K562 (cell line): ENCODE results near the gene DRC3. TPM values are rescaled to one million over a fixed set of nuclear protein-coding genes. Genes with fewer than 3 reads are reported as not detected.

Experiments
- ATAC-seq: fragments of 200-7000 bp; cut with Tn5 transposase; 3 replicates; pipeline ENCODE4 v1.9.1; 2020; ENCODE audit warnings: moderate library complexity
- BruUV-seq: library from RNA; stranded (reverse); fragments of 400-500 nt; replicated peaks from 2 replicates; lab custom pipeline; 2021; lab: Mats Ljungman, UMichigan
- CTCF ChIA-PET: fragments of 300-600 bp; formaldehyde crosslinking; extraction: SDS; loops from one replicate; lab custom pipeline; 2021; ENCODE audit warnings: low intra/inter-chr PET ratio; lab: Yijun Ruan, JAX
- POLR2A ChIA-PET: fragments of 300-600, 350-650 bp; sonication (Branson Sonifier 250); formaldehyde crosslinking; extraction: SDS; loops from one replicate; lab custom pipeline; 2021; ENCODE audit warnings: antibody characterized with exemption, inconsistent platforms; lab: Yijun Ruan, JAX
- DNase-seq, 4 experiments: peaks; one replicate each; pipeline versions ENCODE4 v3.0.0 to v3.0.0-alpha.2; 2011 to 2018; ENCODE audit warnings: low spot score in 3 of 4, mixed read lengths in 3 of 4; ENCODE audit errors: extremely low read depth in 1 of 4
- FAIRE-seq: peaks from 2 replicates; lab custom pipeline; 2011; peaks lifted over from hg19 to GRCh38; lab: Jason Lieb, UNC
- H2AFZ ChIP-seq: 2 replicates; pipeline ENCODE4 v1.6.0; 2011; ENCODE audit warnings: low read depth, low read length, control low read depth, inconsistent platforms
- H3K27ac ChIP-seq: fragments of 200-600 bp; 3 replicates; pipeline ENCODE4 v1.8.0; 2011; ENCODE audit warnings: low read depth, mild to moderate bottlenecking, control low read depth, inconsistent platforms, low read length, moderate library complexity, mixed read lengths; ENCODE audit errors: extremely low read depth
- H3K27me3 ChIP-seq, 2 experiments: fragments of 300-600 bp in 1 of 2; 2 replicates in 1 of 2; 3 replicates in 1 of 2; pipeline versions ENCODE4 v1.6.0 to v1.8.0; 2011; ENCODE audit warnings: inconsistent platforms in 2 of 2, low read length in 2 of 2, mild to moderate bottlenecking in 1 of 2, mixed read lengths in 1 of 2, moderate library complexity in 1 of 2; ENCODE audit not compliant: control insufficient read depth in 2 of 2, insufficient read depth in 2 of 2
- H3K36me3 ChIP-seq: fragments of 300-600 bp; 3 replicates; pipeline ENCODE4 v1.8.0; 2011; ENCODE audit warnings: mild to moderate bottlenecking, low read length, inconsistent platforms; ENCODE audit not compliant: control insufficient read depth, insufficient read depth
- H3K4me1 ChIP-seq, 2 experiments: fragments of 200-600 bp in 1 of 2; replicated peaks in 1 of 2; 2 replicates in 1 of 2; 3 replicates in 1 of 2; pipeline versions ENCODE4 v1.5.1 to v1.8.0; 2011; ENCODE audit warnings: inconsistent platforms in 2 of 2, low read length in 2 of 2, mild to moderate bottlenecking in 1 of 2, mixed read lengths in 1 of 2, moderate library complexity in 1 of 2; ENCODE audit not compliant: control insufficient read depth in 2 of 2, insufficient read depth in 2 of 2
- H3K4me2 ChIP-seq: 2 replicates; pipeline ENCODE4 v1.6.1; 2011; ENCODE audit warnings: low read length, control low read depth, inconsistent platforms, mixed read lengths; ENCODE audit not compliant: insufficient read depth
- H3K4me3 ChIP-seq: fragments of 200-600 bp; sonication (generic), shearing (Covaris generic); 2 replicates; pipeline ENCODE4 v1.5.1; 2016; ENCODE audit warnings: control low read depth, inconsistent platforms
- H3K79me2 ChIP-seq: fragments of 200-600 bp; 3 replicates; pipeline ENCODE4 v1.8.0; 2011; ENCODE audit warnings: low read length, inconsistent platforms; ENCODE audit not compliant: control insufficient read depth, insufficient read depth
- H3K9ac ChIP-seq, 2 experiments: 2 replicates each; pipeline versions ENCODE4 v1.6.0 to v1.6.1; 2011; ENCODE audit warnings: low read depth in 2 of 2, low read length in 2 of 2, control low read depth in 1 of 2, inconsistent platforms in 1 of 2, mild to moderate bottlenecking in 1 of 2, mixed read lengths in 1 of 2; ENCODE audit not compliant: insufficient read depth in 1 of 2
- H3K9me1 ChIP-seq: one replicate; pipeline ENCODE4 v1.6.0; 2011; ENCODE audit warnings: inconsistent platforms, mild to moderate bottlenecking, low read length, moderate library complexity; ENCODE audit not compliant: control insufficient read depth, insufficient read depth
- H3K9me3 ChIP-seq: replicated peaks from 2 replicates; pipeline ENCODE4 v1.5.1; 2011; ENCODE audit warnings: low read depth, low read length, inconsistent platforms; ENCODE audit not compliant: control insufficient read depth, insufficient read depth
- H4K20me1 ChIP-seq: replicated peaks from 2 replicates; pipeline ENCODE4 v1.6.1; 2011; ENCODE audit warnings: low read length, inconsistent platforms, mixed read lengths; ENCODE audit not compliant: control insufficient read depth, insufficient read depth
- ARHGAP35 ChIP-seq: fragments of 450-650 bp; IDR thresholded peaks from 2 replicates; pipeline ENCODE4 v1.6.1; 2018; ENCODE audit not compliant: partially characterized antibody
- CTCFL ChIP-seq: IDR thresholded peaks from 2 replicates; pipeline ENCODE4 v1.6.1; 2011; ENCODE audit warnings: borderline replicate concordance, low read depth, mild to moderate bottlenecking, moderate library complexity, low read length; ENCODE audit not compliant: insufficient read depth, poor library complexity, severe bottlenecking
- VEZF1 ChIP-seq: fragments of 200-800 bp; sonication (Bioruptor generic); IDR thresholded peaks from 2 replicates; pipeline ENCODE4 v1.6.1; 2017; ENCODE audit warnings: missing genetic modification characterization, missing compliant biosample characterization
- WGBS: fragments of 100-300 bp; shearing (Covaris generic); methylation state at CpG from one replicate; pipeline ENCODE4 v1.1.6; 2016; ENCODE audit warnings: low coverage, mixed read lengths; ENCODE audit not compliant: insufficient coverage; ENCODE audit errors: missing lambda C conversion rate; 5-methylcytosine and 5-hydroxymethylcytosine counted together
- in situ Hi-C: fragments of 300-500 bp; cut with MboI; formaldehyde crosslinking; loops from 4 replicates; pipeline ENCODE4 v1.15.0; 2018; ENCODE audit warnings: inconsistent platforms, mixed read lengths
- intact Hi-C: fragments of 100-400 bp; cut with micrococcal nuclease; formaldehyde crosslinking; loops from 2 replicates; pipeline ENCODE4 v1.14.2; 2022
- polyA plus RNA-seq, 8 experiments: library from polyadenylated mRNA; depleted of rRNA in 4 of 8; stranded (reverse) in 5 of 8; unstranded in 3 of 8; fragments of >200 nt; fragmentation: Nextera tagmentation in 2 of 8; fragmentation: Illumina TruSeq in 1 of 8; extraction: Ambion mirVana in 2 of 8; extraction: Trizol in 1 of 8; gene quantifications; 2 replicates each; pipeline versions ENCODE4 v1.2.1 to v1.2.3, GENCODE V29; 2011 to 2014; ENCODE audit warnings: inconsistent platforms in 1 of 8, missing spikeins in 1 of 8
- total RNA-seq, 7 experiments: library from RNA; depleted of rRNA in 6 of 7; stranded (reverse); fragments of >200 nt in 6 of 7; fragmentation: Illumina TruSeq in 2 of 7; extraction: Trizol in 2 of 7; gene quantifications; 2 replicates each; pipeline versions ENCODE4 v1.2.1 to v1.2.3, GENCODE V29; 2011 to 2021; ENCODE audit warnings: low replicate concordance in 1 of 7

Gene DRC3
- total and polyA plus RNA-seq, 9 of the 15 experiments (the other 6 are each of a cell fraction or from before 2014, with no cell fraction given), result 0.10 to 0.84 (median 0.30) TPM; not detected in 3

GRCh38 chr17:18006495-18007239 is 34.0 kb downstream of the DRC3 start:
- H3K36me3 ChIP-seq, result no peaks in the 10 kb centered on the region; the same call in 2 of the 3 replicates
- DNase-seq (peak; percentile 22 to 72 (median 60)), ATAC-seq (peak; percentile 56), FAIRE-seq (no peak)
- ChIA-PET POLR2A (no interaction called here), CTCF (no interaction called here)
- WGBS, result 66% methylated on average over 14 of the region's 31 CpGs
- H3K79me2 ChIP-seq, result no peaks in the 10 kb centered on the region
- H2AFZ ChIP-seq, result no peak overlapping the region
- H3K27ac ChIP-seq, result no peak overlapping the region
- H3K27me3 ChIP-seq, result no peaks in the 10 kb centered on the region
- H3K9ac ChIP-seq, result 0 out of 4 replicates have a peak overlapping the region, but pooled peaks of 1 of the 2 experiments have one; percentile 17
- H3K9me1 ChIP-seq, result no peaks in the 10 kb centered on the region
- intact Hi-C loops, result no loop called here
- H4K20me1 ChIP-seq, result no peaks in the 10 kb centered on the region
- BruUV-seq, result no TSS peak
- peaks cover 0 to 10% of the 10 kb centered on the region in 2 experiments; a peak in 2 of 5 replicates for H3K4me1 ChIP-seq
- H3K9me3 ChIP-seq, result no peaks in the 10 kb centered on the region
- in situ Hi-C loops, result no loop called here
- no peak overlapping the region for H3K4me2 ChIP-seq
- TF ChIP-seq ARHGAP35, result no peak
- TF ChIP-seq CTCFL, result peak; percentile 21
- 0 out of 2 replicates have a peak, but pooled peaks have one; percentile 20 for TF ChIP-seq VEZF1 (CRISPR knock-in tag)
- no peak overlapping the region for H3K4me3 ChIP-seq
